Liver (tissue), 3 donors: Measurements from ENCODE around the gene ANKRD33B.

Experiments used
- CTCF ChIP-seq: fragments of 150-350 bp; IDR thresholded peaks from 2 replicates; pipeline ENCODE4 v1.5.1; 2017; ENCODE audit warnings: improper control_type of control experiment, low read depth, low read length; ENCODE audit not compliant: missing input control
- NR2F2 ChIP-seq: IDR thresholded peaks from 2 replicates; pipeline ENCODE4 v1.6.1; 2016; ENCODE audit warnings: antibody characterized with exemption
- donor health status: healthy.
- donor health status: healthy.

- TF ChIP-seq CTCF = no peak
- no peak for TF ChIP-seq NR2F2
These were observed 124.8 kb downstream of the ANKRD33B start for GRCh38 chr5:10688651-10689171.
